Activated naive CD4-positive, alpha-beta T cell treated with anti-CD3 and anti-CD28 coated beads for 36 hours (primary cell): ENCODE data around the gene GID8. TPM values are rescaled to one million over a fixed set of nuclear protein-coding genes. Genes with fewer than 3 reads are reported as not detected.
A peak's percentile ranks its signal among the peaks of the same experiment; 100 is the strongest.

Experiments used
- CTCF ChIA-PET: fragments of 350-600 bp; sonication (Branson Sonifier 250); formaldehyde crosslinking; loops from one replicate; lab custom pipeline; 2021; ENCODE audit warnings: antibody characterized with exemption; lab: Charles Lee
- DNase-seq: peaks from one replicate; pipeline ENCODE4 v3.0.0-alpha.2; 2020
- H3K27ac Mint-ChIP-seq: one replicate; pipeline ENCODE4 v1.8.0; 2021; ENCODE audit warnings: mild to moderate bottlenecking, mixed read lengths
- H3K27me3 Mint-ChIP-seq: one replicate; pipeline ENCODE4 v1.8.0; 2021; ENCODE audit warnings: low read depth, mixed read lengths
- H3K36me3 Mint-ChIP-seq: one replicate; pipeline ENCODE4 v1.8.0; 2021; ENCODE audit warnings: low read depth, mixed read lengths
- H3K4me1 Mint-ChIP-seq: one replicate; pipeline ENCODE4 v1.8.0; 2021; ENCODE audit warnings: low read depth, mixed read lengths
- H3K4me3 Mint-ChIP-seq: one replicate; pipeline ENCODE4 v1.8.0; 2021; ENCODE audit warnings: mild to moderate bottlenecking, moderate library complexity, mixed read lengths
- H3K9me3 Mint-ChIP-seq: one replicate; pipeline ENCODE4 v1.8.0; 2021; ENCODE audit warnings: mixed read lengths
- intact Hi-C: fragments of 100-400 bp; cut with micrococcal nuclease; formaldehyde crosslinking; loops from one replicate; pipeline ENCODE4 v1.15.1; 2023
- total RNA-seq, 2 experiments: library from RNA; stranded (reverse); gene quantifications; one replicate each; pipeline ENCODE4 v1.2.3, GENCODE V29; 2021

GID8 gene
- total RNA-seq, 2 experiments from 2014 or later: 32.7 to 34.0 TPM

DNA sequence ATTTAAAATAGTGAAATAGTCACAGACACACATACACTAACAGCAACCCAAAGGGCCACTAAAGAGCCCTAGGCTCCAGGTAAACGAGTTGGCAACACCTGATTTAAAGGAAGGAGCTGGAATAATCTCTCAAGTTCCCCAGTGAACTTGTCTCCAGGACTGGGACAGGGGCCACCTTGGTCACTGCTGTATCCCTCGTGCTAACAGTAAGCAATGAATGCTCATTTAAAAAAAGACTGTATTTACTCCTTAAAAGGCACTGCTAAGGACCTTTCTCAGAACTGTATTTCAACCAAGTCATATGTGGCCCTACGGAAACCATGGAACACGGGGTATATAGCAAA, 12.9 kb upstream of the GID8 start:
- Mint-ChIP-seq H3K36me3 (peaks cover 6% of the 10 kb centered on the region), H3K4me1 (peaks cover 69% of the 10 kb centered on the region)
- DNase-seq: no peak

DNA sequence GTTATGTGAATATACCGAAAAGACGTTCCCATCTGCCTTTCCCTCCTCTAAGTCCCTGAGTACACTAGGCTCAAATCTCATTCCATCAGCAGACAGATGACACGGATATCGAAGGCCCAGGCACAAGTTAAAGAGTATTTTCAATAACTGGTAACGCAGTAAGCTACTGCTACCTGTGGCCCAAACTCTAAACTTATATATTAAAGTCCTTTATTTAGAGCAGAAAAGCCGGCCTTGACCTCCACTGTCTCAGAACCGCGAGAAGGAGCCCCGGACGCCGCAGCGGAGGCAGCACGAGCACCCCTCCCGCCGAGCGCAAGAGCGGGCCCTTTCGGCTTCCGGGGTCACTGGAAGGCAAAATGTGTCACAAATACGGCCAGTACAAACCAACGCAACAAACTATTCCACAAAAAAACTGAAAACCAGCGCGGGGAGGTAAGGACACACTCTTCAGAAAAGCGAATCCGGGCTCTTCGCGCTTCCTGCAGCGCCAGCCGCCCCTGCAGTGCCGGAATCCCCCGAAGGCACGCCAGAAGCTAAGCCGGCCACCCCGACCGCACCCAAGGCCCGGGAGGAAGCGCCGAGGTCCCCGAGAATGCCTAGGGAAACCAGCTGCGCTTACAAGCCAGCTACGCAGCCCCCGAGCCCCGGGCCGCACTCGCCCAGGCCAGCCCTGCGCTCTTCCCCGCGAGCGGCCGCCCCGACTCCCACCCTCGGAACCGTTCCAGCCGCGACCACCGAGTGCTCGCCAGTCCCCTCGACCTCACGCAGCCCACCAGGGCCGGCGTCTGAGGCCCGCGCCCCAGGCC, 12.3 kb upstream of the GID8 start:
- peak overlapping the region; percentile 86 for H3K4me3 Mint-ChIP-seq
- peaks cover 69% of the 10 kb centered on the region for H3K4me1 Mint-ChIP-seq
- DNase-seq: peak; percentile 58
- no peaks in the 10 kb centered on the region for H3K9me3 Mint-ChIP-seq
- H3K27me3 Mint-ChIP-seq: no peaks in the 10 kb centered on the region
- intact Hi-C loops: loop anchor here (1.0 kb wide), 3 partner anchors 12 to 64 kb away; partner anchors contain the start of gene TCFL5
- CTCF ChIA-PET: interaction anchor here (0.7 to 1.4 kb wide), 3 partner anchors 9 to 14 kb away, joined by 3 to 4 read pairs (median 4); no protein-coding TSS in a partner anchor
- H3K36me3 Mint-ChIP-seq: peaks cover 6% of the 10 kb centered on the region
- peak overlapping the region; percentile 91 for H3K27ac Mint-ChIP-seq

More for the DNA sequence above, 12.9 kb upstream of the GID8 start:
- intact Hi-C loops: loop anchor here (1.0 kb wide), 1 partner anchor 25 kb away; no protein-coding TSS in a partner anchor
- CTCF ChIA-PET: interaction anchor here (0.7 to 1.4 kb wide), 2 partner anchors 9 to 13 kb away, joined by 4 read pairs; no protein-coding TSS in a partner anchor
- peak overlapping the region; percentile 86 for H3K4me3 Mint-ChIP-seq
- H3K27ac Mint-ChIP-seq: peak overlapping the region; percentile 91
- H3K27me3 Mint-ChIP-seq: no peaks in the 10 kb centered on the region
- H3K9me3 Mint-ChIP-seq: no peaks in the 10 kb centered on the region

DNA sequence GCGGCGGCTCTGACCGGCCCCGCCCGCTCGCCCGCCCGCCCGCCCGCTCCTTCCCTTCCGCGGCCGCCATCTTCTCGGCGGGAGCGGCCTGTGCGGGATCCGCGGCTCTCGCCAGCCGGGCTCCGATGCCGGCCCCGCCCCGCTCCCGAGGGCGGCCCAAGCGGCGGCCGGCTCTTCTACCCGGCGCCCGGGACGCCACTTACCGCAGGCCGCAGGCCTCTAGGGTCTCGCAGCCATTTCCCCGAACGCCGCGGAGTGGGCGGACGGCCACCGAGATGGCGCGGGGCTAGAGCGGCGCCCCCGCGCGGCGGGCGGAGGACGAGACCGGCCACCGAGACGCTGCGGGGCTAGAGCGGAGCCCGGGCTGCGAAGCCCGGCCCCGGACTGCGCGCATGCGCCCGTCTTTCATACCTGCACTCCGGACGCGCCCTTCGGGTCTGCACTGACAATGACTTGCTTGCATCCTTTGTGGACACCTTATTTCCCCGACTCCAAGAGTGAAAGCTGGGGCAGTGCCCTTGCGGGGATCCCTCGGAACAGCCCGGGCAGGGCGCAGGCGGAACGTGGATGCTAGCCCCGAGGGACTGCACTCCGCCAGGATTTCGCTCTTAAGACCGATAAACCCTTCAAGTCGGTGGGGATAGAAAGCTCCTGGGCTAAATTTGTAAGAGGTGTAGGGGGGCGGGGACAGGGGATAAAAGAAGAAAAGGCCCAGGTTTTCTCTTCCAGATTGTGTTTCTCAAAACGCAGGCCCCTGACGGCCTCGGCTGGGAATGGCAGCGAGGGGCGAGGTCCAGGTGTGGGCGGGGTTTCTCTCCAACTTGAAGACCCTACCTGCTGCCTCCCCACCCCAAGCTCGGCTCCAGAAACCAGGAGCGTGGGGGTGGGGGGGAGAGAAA, 11.5 kb upstream of the GID8 start, which contains the start of gene DIDO1:
Gene DIDO1, minus strand, starts transcription at position 277 of the 899 bp plus-strand sequence.
- H3K4me3 Mint-ChIP-seq: peak within 1 kb of the TSS; percentile 86
- DNase-seq: peak; percentile 91
- no peaks in the 10 kb centered on the region for H3K27me3 Mint-ChIP-seq
- H3K4me1 Mint-ChIP-seq: peaks cover 69% of the 10 kb centered on the region
- peaks cover 5% of the 10 kb centered on the region for H3K36me3 Mint-ChIP-seq
- H3K27ac Mint-ChIP-seq: peak within 1 kb of the TSS; percentile 91
- CTCF ChIA-PET: interaction anchor here (0.6 to 2.9 kb wide), 6 partner anchors 8 to 28 kb away, joined by 3 to 15 read pairs (median 3); no protein-coding TSS in a partner anchor
- intact Hi-C loops: loop anchor here (1.0 kb wide), 2 partner anchors 11 to 65 kb away; partner anchors contain the start of gene TCFL5
- H3K9me3 Mint-ChIP-seq: no peaks in the 10 kb centered on the region

DNA sequence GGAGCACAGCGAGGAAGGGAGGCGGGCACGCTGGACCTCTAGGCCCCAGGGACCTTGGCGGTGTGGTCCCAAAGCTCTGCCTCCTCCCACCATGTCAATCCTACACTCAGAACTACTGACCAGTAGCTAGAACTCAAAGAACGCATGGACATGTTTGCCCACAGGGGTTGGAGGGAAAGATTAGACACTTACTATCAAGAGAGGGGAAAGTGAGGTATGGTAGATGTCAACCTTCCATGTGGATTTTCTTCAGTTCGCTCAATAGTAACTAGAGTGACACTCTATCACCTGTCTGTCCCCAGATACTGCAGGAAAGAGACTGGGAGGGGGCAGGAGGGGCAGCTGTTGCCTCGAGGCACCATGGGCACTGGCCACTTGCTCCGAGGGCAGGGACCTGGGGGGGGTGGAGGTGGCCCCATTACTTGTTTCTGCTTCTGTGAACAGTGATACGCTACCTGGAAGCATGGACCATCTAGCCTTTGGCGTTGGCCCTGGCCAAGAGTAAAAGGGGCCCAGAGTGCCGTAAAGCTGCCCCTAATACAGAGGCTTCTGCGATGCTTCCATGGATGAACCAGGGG, 10.7 kb upstream of the GID8 start:
- intact Hi-C loops: no loop called here
- Mint-ChIP-seq H3K9me3 (no peaks in the 10 kb centered on the region), H3K4me3 (peak overlapping the region; percentile 85), H3K4me1 (peaks cover 73% of the 10 kb centered on the region), H3K36me3 (peaks cover 5% of the 10 kb centered on the region), H3K27me3 (no peaks in the 10 kb centered on the region), H3K27ac (peak overlapping the region; percentile 86)
- CTCF ChIA-PET: interaction anchor here (0.6 to 2.9 kb wide), 7 partner anchors 9 to 29 kb away, joined by 3 to 15 read pairs (median 4); partner anchors contain the start of gene GID8
- DNase-seq: no peak

DNA sequence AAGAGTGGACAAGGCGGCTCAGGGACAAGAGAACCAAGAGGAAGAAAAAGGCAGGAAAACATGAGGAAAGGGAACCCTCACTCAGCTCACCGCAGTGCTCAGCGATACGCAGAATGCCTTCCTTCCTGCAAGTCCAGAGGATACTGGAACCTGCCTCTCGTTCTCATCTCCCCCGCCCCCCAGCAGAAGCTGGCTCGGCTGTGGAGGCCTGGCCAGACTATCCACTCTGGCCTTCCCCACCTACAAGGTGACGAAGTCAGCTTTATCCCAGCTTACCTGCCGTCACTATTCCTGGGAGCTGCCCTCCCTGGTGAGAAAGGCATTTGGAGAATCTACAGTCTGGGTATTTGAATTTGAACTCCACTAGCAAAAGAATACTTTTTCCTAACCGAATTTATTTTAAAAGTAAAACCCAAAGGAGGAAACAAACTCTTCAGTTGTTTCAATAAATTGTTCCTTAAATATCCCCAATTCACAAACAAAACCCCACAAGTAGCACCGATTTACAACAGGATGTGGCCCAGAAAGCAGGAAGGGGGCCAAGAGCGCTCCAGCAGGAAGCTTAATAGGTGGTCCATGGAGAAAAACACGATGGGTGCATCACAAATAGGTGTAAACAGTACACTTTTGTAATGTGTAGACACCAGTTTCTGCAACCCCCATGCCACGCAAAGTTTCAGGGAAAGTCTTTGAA, 9.6 kb upstream of the GID8 start:
- H3K27me3 Mint-ChIP-seq: no peaks in the 10 kb centered on the region
- no peak for DNase-seq
- peak overlapping the region; percentile 86 for H3K4me3 Mint-ChIP-seq
- H3K4me1 Mint-ChIP-seq: peaks cover 61% of the 10 kb centered on the region
- peaks cover 6% of the 10 kb centered on the region for H3K36me3 Mint-ChIP-seq
- intact Hi-C loops: no loop called here
- peak overlapping the region; percentile 86 for H3K27ac Mint-ChIP-seq
- no peaks in the 10 kb centered on the region for H3K9me3 Mint-ChIP-seq
- CTCF ChIA-PET: interaction anchor here (1.3 to 2.9 kb wide), 4 partner anchors 9 to 29 kb away, joined by 4 to 15 read pairs (median 6); partner anchors contain the start of gene GID8

DNA sequence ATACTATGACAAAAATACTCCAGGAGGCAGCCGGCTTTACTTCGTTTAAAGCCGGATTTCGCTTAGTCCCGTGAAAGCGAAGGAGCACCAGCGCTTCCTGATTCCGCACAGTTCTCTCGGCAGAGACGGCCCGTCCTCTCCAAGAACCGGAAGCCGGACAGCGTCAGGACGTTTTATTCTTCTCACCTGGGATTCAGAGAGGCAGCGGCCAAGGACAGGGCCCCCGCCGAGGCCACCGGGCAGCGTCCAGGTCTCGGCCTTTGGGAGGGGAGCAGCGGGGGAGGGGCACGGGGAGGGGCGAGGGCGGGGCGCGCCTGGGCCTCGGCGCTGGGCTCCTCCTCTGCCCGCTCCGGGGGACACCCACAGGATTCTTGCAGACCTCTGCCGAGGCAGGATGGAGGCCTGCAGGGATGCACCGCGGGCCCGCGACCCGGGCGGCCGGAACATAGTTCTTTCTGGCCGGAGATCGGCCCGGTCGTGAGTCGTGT, 8.9 kb upstream of the GID8 start:
- Mint-ChIP-seq H3K27ac (peak overlapping the region; percentile 86), H3K27me3 (no peaks in the 10 kb centered on the region), H3K4me3 (peak overlapping the region; percentile 86), H3K4me1 (peaks cover 55% of the 10 kb centered on the region), H3K9me3 (no peaks in the 10 kb centered on the region), H3K36me3 (peaks cover 6% of the 10 kb centered on the region)
- intact Hi-C loops: no loop called here
- CTCF ChIA-PET: interaction anchor here (1.5 to 2.9 kb wide), 2 partner anchors 11 to 30 kb away, joined by 4 to 15 read pairs; no protein-coding TSS in a partner anchor
- DNase-seq: peak; percentile 59

DNA sequence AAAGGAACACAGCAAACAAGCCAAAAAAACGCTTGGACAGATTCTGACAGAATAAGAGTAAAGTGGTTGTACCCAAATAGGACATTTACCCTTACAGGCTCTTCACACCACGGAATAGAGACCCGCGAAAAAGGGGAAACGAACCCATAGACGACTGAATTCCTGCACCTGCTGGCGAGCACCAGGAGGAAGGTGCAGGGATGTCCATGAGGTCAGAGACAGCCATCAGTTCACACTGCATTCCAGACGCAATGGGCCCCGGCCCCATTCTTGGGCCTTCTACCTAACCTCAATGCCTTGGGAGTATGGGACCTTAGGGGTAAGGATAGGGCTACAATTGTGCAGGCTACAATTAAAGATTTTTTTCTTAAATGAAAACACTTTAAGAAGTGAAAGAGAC, 6.5 kb upstream of the GID8 start:
- Mint-ChIP-seq H3K36me3 (peaks cover 2% of the 10 kb centered on the region), H3K4me3 (no peak overlapping the region), H3K27ac (no peak overlapping the region), H3K4me1 (peaks cover 47% of the 10 kb centered on the region), H3K27me3 (no peaks in the 10 kb centered on the region), H3K9me3 (no peaks in the 10 kb centered on the region)
- DNase-seq: no peak
- intact Hi-C loops: no loop called here
- CTCF ChIA-PET: no interaction called here

DNA sequence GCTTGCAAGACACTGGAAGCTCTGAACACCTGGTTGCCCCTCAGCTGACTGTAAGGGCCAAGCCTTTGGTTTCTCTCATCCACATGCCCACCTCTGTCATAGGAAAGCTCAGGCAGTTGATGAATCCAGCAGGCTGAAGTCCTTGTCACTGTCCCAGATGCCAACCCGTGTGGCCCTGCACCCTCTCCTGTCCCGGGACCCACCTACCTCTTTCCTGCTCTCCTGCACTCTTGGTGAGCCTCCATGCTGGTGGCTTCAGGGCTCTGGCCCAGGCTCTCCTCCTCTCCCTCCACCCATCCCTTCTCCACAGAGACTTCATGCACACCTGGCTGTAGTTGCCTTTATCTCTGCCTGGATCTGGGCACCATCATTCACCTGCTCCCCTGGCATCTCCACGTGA, 4.0 kb upstream of the GID8 start:
- no peak overlapping the region for H3K27ac Mint-ChIP-seq
- CTCF ChIA-PET: interaction anchor here (2.0 to 2.4 kb wide), 2 partner anchors 26 to 34 kb away, joined by 10 to 11 read pairs; no protein-coding TSS in a partner anchor
- no peak for DNase-seq
- H3K4me3 Mint-ChIP-seq: no peak overlapping the region
- no peaks in the 10 kb centered on the region for H3K27me3 Mint-ChIP-seq
- H3K4me1 Mint-ChIP-seq: peaks cover 34% of the 10 kb centered on the region
- no peaks in the 10 kb centered on the region for H3K9me3 Mint-ChIP-seq
- intact Hi-C loops: no loop called here
- H3K36me3 Mint-ChIP-seq: peaks cover 9% of the 10 kb centered on the region

DNA sequence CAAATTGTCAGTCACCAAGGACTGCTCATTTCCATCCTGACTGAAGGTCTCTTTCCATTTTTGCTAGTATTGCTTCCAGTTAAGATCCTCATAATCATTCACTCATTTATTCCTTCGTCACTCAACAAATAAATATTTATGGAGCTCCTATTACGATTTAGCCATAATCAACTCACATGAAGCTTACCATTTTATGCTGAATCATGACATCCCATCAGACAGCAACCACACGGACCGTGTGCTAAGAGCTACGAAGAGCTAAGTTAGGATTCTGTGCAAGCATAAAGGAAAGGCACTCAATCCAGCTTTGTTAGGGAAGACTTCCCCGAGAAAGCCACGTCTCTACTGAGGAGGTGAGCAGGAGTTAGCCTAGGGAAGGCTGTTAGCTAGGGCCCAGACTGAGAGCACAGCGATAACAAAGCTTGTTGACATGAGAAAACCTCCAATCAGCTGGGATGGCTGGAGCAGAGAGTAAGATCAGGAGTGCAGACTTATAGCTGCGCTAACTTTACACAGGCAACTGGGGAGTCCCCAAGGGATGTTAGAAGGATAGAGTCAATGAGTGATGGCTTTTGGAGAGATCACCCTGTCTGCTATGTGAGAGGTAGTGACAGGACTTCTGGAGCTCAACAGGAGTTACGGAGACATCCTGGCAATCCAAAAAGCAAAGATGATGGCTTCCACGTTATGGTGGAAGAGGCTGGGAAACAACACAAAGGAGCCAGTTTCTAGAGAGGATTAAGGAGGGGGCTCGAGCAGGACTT, 2.6 kb upstream of the GID8 start:
- Mint-ChIP-seq H3K4me1 (peaks cover 35% of the 10 kb centered on the region), H3K9me3 (no peaks in the 10 kb centered on the region), H3K27ac (no peak overlapping the region), H3K4me3 (no peak overlapping the region), H3K27me3 (no peaks in the 10 kb centered on the region), H3K36me3 (peaks cover 13% of the 10 kb centered on the region)
- intact Hi-C loops: loop anchor here (5.0 kb wide), 1 partner anchor 282 kb away; the partner anchor contains the start of gene YTHDF1
- CTCF ChIA-PET: interaction anchor here (0.7 to 2.4 kb wide), 6 partner anchors 9 to 41 kb away, joined by 3 to 11 read pairs (median 6); no protein-coding TSS in a partner anchor
- DNase-seq: no peak

DNA sequence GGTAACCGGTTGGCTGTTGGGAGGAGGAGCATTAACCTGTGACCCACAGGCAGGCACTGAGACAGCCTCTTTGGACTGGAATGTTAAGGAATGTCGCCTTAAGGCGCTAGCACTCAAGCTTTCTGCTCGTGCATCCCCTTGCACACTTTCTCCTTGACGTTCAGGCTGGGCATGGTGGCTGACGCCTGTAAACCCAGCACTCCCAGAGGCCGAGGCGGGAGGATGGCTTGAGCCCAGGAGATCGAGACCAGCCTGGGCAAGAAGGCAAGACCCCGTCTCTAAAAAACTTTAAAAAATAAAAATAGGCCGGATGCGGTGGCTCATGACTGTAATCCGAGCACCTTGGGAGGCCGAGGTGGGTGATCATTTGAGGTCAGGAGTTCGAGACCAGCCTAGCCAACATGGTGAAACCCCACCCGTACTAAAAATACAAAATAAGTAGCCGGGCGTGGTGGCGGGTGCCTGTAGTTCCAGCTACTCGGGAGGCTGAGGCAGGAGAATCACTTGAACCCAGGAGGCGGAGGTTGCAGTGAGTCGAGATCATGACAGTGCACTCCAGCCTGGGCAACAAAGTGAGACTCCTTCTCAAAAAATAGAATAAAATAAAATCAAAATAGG, 1.9 kb upstream of the GID8 start:
- Mint-ChIP-seq H3K27me3 (no peaks in the 10 kb centered on the region), H3K36me3 (peaks cover 13% of the 10 kb centered on the region), H3K4me3 (no peak overlapping the region), H3K27ac (no peak overlapping the region), H3K9me3 (no peaks in the 10 kb centered on the region), H3K4me1 (peaks cover 35% of the 10 kb centered on the region)
- CTCF ChIA-PET: interaction anchor here (0.7 to 2.4 kb wide), 5 partner anchors 10 to 37 kb away, joined by 3 to 11 read pairs (median 8); no protein-coding TSS in a partner anchor
- no peak for DNase-seq
- intact Hi-C loops: loop anchor here (5.0 kb wide), 1 partner anchor 281 kb away; the partner anchor contains the start of gene YTHDF1
